Measurements from ENCODE around the gene CCDC69.

DNA sequence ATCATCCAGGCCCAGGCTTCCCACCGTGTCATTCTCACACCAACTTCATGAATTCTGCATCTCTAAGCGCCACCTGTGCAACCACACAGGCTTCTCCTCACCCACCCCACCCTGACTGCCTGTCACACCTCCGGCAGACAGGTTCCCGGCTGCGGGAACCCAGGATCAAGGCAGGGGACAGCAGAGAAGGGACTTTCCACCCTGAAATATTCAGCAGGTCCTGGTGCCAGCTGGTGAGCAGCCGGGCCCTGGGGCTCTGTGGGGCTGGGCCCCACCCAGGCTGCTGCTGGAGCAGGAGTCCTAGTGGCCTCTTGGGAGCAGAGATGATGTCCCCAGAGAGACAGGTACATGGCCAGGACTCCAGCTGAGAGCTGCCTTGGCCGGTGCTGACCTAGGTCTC lies 79.0 kb downstream of the CCDC69 start:
- no peak for TF ChIP-seq EP300 (IDR thresholded peaks at IDR 0.05)
- TF ChIP-seq, protein P1, sequence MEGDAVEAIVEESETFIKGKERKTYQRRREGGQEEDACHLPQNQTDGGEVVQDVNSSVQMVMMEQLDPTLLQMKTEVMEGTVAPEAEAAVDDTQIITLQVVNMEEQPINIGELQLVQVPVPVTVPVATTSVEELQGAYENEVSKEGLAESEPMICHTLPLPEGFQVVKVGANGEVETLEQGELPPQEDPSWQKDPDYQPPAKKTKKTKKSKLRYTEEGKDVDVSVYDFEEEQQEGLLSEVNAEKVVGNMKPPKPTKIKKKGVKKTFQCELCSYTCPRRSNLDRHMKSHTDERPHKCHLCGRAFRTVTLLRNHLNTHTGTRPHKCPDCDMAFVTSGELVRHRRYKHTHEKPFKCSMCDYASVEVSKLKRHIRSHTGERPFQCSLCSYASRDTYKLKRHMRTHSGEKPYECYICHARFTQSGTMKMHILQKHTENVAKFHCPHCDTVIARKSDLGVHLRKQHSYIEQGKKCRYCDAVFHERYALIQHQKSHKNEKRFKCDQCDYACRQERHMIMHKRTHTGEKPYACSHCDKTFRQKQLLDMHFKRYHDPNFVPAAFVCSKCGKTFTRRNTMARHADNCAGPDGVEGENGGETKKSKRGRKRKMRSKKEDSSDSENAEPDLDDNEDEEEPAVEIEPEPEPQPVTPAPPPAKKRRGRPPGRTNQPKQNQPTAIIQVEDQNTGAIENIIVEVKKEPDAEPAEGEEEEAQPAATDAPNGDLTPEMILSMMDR (IDR thresholded peaks at IDR 0.05): no peak

Data from esophagus muscularis mucosa (tissue), 3 donors.